GM19455 (cell line): ENCODE data around the gene BMPER.

Source experiments
- ATAC-seq: cut with Tn5 transposase; IDR thresholded peaks from one replicate; pipeline ENCODE4 v1.9.1; 2021; ENCODE audit not compliant: unreplicated experiment

The BMPER gene

DNA sequence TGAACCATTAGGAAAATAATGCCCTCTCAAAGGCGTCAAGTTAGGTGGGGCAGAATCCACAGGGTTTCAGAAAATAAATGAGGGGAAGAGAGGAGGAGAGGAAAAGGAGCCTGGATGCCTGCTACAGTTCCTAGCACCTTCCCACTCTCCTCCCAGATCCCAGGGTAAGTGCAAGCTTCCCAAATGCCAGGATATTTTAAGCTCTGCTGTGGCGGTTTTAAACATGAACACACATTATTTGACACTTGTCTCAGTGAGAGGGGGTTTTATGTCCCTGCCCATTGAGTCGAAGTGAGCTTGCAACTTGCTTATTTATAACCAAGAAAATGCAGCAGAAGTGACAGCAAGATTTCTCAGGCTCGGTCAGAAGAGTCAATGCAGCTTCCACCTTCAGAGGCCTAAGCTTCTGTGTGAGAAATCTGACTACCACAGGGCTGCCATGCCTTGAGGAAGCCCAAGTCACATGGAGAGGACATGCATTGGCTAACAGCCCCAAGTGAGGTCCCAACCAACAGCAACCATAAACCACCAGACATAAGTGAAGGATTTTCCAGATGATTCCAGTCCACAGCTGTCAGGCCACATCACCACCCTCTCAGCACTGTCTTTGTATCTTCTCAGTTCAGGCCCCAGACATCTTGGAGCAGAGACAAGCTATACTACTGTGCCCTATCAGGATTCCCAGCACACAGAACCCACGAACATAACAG is 17.9 kb upstream of the BMPER start:
- ATAC-seq = no peak

GRCh38 chr7:33888166-33888565 is 17.2 kb upstream of the BMPER start:
- no peak for ATAC-seq

DNA sequence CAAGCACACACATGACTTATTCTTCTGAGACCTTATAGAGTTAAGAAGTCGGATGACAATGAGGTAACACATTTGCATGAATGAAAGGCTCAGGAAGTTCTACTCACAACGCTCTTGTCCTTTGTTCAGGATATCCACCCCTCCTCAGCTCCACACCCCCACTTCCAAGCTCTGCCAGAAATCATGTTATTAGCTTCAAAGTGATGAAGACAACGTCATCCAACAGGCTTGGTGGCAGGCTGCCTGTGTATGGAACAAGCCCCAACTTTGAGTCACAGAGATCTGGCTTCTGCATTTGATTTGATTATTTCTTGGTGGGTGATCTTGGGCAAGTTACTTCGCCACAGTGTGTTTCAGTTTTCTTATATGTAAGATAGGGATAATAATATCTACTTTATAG is 12.4 kb upstream of the BMPER start:
- no peak for ATAC-seq

DNA sequence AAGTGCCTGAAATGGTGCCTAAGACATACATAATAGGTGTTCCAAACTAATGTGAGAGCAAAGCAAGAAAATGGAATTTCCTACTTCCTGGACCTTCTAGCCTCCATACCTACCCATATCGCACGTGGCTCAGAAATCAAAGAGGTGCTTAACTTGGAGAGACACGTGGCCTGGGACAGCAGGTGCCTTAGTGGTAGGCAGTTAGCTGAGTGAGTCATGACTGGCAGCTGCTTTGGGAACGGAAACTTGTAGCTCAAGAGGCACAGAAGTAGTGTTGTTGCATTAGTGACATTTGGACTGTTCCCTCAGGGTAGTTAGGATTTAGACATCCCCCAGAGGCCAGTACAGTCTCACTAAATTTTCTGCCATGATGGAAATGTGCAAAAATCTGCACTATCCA is 12.0 kb upstream of the BMPER start:
- ATAC-seq = no peak

- ATAC-seq = peak; percentile 98
Measured at GRCh38 chr7:33895025-33895804, 10.1 kb upstream of the BMPER start.

- ATAC-seq = no peak
Measured at GRCh38 chr7:33900501-33900900, 4.8 kb upstream of the BMPER start.

DNA sequence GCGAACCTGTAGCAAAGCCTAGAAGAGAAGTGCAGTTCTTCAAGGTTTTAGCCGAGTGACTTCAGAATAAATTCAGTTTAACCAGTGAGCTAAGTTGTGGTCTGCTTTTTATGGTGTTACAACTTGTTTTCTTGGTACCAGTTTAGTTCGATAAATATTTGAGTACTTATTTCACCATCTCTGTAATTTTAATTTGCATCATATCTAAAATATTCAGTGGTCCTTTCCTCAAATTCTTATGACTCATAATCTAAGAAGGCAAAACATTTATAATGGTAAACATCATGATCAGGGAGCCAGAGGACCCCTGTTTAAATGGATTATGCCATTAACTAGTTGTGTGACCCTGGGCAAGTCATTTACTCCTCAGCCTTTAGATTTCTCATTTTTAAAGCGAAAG is 4.1 kb upstream of the BMPER start:
- no peak for ATAC-seq

DNA sequence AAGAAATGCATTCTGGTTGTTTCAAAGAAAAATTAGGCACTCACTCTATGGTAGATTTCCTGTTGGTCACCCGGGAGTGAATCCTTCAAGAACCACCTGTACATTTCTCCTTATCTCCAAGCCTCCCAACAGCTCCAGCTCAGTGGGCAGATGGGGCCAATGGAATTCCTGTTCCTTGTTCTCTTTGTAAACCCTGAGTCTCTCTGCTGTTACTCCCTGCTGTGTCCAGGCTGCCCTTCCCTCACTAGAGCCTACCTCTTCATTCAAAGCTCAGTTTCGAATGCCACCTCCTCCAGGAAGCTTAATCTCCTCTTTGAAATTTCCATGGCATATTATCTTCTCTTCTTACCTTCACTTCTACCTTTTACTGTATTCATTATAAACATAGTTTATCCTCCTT is 3.5 kb upstream of the BMPER start:
- ATAC-seq = no peak

DNA sequence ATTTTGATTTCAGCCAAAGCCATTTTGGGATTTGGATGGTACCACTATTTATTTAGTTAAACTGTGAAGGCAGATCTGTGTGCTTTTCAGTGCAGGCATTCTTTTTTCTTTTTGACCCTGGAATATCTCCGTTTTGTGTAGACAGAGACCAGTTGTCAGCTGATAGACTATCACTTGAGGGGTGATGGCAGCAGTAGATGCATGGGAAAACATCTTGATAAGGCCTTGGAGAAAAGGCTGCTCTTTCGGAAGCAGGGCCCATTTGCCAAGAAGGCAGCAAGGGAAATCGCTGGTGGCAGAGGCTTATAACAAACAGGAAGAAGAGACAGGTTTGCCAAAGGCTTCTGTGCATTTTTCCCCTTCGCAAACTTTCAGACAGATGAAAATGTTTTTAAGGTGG is 2.6 kb upstream of the BMPER start:
- no peak for ATAC-seq

DNA sequence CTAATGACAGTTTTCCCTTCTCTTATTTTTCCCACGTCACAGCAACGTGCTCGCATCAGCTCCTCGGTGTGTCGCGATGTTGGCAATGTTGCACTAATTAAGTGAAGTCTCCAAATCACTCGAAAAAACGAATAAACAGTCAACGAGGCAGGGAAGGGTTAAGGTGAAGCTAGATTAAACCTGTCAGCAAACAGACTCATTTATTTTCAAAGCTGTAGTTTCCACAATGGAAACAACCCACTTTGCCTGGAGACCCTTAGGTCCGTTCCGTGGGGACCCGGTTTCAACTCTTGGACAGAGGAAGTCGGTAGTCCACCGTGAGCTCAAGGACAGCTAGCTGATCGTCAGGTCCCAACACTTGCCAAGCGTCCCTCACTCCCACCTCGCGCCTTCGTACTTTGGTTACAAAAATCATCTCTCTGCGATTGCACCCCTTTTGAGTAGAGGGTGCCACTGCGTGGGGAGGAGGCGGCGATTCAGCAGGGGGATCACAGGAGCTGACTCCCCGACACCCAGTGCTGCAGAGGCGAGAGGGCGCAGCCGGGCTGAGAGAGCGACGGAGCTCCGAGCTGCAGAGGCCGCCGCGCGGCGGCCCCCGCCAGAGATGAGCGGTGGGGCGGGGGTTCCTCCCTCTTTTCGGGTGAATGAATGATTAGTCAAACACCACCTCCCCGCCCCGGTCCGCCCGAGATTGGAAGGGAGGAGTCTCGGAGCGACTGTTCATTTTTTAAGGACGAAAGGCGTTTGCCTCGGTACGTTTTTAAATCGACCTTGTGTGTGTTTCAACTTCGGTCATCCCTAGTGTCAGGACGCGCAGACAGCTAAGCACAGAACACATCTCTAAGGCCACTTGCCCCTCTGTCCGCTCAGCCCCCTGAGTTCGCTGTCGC is 1.3 kb upstream of the BMPER start:
- no peak for ATAC-seq

GRCh38 chr7:33904681-33905388 is 504 bp upstream of the BMPER start:
- no peak for ATAC-seq

GRCh38 chr7:33906697-33907096 is 1.4 kb downstream of the BMPER start:
- no peak for ATAC-seq

DNA sequence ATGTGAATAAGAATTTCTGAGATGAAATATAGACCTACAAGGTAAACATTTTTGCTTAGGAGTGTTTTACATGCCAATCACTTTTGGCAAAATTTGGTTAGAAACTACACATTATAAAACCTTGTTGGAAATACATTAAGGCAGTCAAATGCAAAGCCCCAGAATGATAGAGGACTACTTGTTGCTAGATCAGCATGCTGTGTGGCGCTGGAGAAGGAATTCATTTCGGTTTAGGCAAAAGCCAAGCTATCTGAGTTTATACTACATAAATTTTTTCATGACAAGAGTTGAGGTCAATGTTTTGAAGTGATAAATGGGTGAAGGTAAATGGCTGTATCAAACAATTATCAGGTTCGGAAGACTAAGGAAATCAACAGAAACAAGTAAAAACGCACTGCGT is 2.3 kb downstream of the BMPER start:
- ATAC-seq = no peak

DNA sequence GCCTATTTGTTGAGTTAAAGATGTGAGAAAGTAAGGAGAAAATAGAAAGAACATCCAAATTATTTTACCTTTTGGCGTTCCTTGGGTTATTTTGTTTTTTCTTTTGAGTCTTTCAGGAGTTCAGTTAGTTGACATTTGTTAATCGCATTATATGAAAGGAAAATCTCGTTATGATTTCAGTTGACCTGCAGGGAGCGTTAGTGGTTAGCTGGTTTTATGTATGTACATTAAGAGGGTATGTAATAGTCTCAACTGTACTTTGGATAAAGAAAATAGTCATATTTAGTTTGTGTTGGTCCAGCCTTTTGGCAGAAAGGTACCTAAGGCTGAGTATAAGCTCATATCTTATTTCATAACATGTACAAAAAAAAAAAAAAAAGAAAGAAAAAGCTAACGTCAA is 4.0 kb downstream of the BMPER start:
- no peak for ATAC-seq

- no peak for ATAC-seq
Measured at GRCh38 chr7:33909755-33910154, 4.4 kb downstream of the BMPER start.

- ATAC-seq = no peak
Measured at GRCh38 chr7:33910756-33911155, 5.4 kb downstream of the BMPER start.

GRCh38 chr7:33916357-33917081 is 11.2 kb downstream of the BMPER start:
- no peak for ATAC-seq

GRCh38 chr7:33917661-33918060 is 12.3 kb downstream of the BMPER start:
- ATAC-seq = no peak

GRCh38 chr7:33918438-33919143 is 13.3 kb downstream of the BMPER start:
- no peak for ATAC-seq

GRCh38 chr7:33919449-33919848 is 14.1 kb downstream of the BMPER start:
- no peak for ATAC-seq
